NCI-H1092 treated with DMSO at 0.1 percent for 48 hours (cell line): ENCODE results near the gene CAMK2D.

Experiments used
- DNase-seq: peaks from one replicate; lab custom pipeline; 2025; lab: John Stamatoyannopoulos, UW

The CAMK2D gene

GRCh38 chr4:113637823-113638561 is 123.5 kb downstream of the CAMK2D start:
- no peak for DNase-seq

GRCh38 chr4:113637363-113637762 is 124.2 kb downstream of the CAMK2D start:
- DNase-seq = no peak

- DNase-seq = no peak
Observed at GRCh38 chr4:113636877-113637276, 124.7 kb downstream of the CAMK2D start.

GRCh38 chr4:113636438-113636818 is 125.1 kb downstream of the CAMK2D start:
- DNase-seq = no peak

- DNase-seq = no peak
Observed at GRCh38 chr4:113635739-113636437, 125.7 kb downstream of the CAMK2D start.

- DNase-seq = no peak
Observed at GRCh38 chr4:113634081-113634969, 127.2 kb downstream of the CAMK2D start.

- no peak for DNase-seq
Observed at GRCh38 chr4:113633467-113633866, 128.1 kb downstream of the CAMK2D start.

GRCh38 chr4:113628711-113629110 is 132.8 kb downstream of the CAMK2D start:
- DNase-seq = no peak

- DNase-seq = no peak
Observed at GRCh38 chr4:113627321-113627720, 134.2 kb downstream of the CAMK2D start.

GRCh38 chr4:113625902-113626301 is 135.6 kb downstream of the CAMK2D start:
- DNase-seq = no peak

- no peak for DNase-seq
Observed at GRCh38 chr4:113623274-113623894, 138.2 kb downstream of the CAMK2D start.

- no peak for DNase-seq
Observed at GRCh38 chr4:113621633-113622032, 139.9 kb downstream of the CAMK2D start.

GRCh38 chr4:113620032-113620431 is 141.5 kb downstream of the CAMK2D start:
- no peak for DNase-seq

GRCh38 chr4:113619526-113619925 is 142.0 kb downstream of the CAMK2D start:
- DNase-seq = no peak

- no peak for DNase-seq
Observed at GRCh38 chr4:113618205-113618604, 143.3 kb downstream of the CAMK2D start.

GRCh38 chr4:113617195-113617594 is 144.3 kb downstream of the CAMK2D start:
- no peak for DNase-seq

- DNase-seq = no peak
Observed at GRCh38 chr4:113616443-113616842, 145.1 kb downstream of the CAMK2D start.

GRCh38 chr4:113614414-113614813 is 147.1 kb downstream of the CAMK2D start:
- DNase-seq = no peak

- no peak for DNase-seq
Observed at GRCh38 chr4:113613503-113613902, 148.0 kb downstream of the CAMK2D start.

GRCh38 chr4:113610537-113610936 is 151.0 kb downstream of the CAMK2D start:
- DNase-seq = peak; percentile 42

- DNase-seq = no peak
Observed at GRCh38 chr4:113607998-113608397, 153.5 kb downstream of the CAMK2D start.

- DNase-seq = no peak
Observed at GRCh38 chr4:113607147-113607720, 154.3 kb downstream of the CAMK2D start.
